ENCODE data around the gene LPP. TPM values are rescaled to one million over a fixed set of nuclear protein-coding genes. Genes with fewer than 3 reads are reported as not detected.
A peak's percentile ranks its signal among the peaks of the same experiment; 100 is the strongest.

Gene LPP
- total RNA-seq, 4 donors from 2014 or later, result 207 to 592 (median 406) TPM

- WGBS, 2 donors (ENCODE audit: low coverage in 1 of 2), result 43% methylated on average over 3 of the region's 3 CpGs; no CpG with 5 or more reads in 1 of the 2 donors
- Histone ChIP-seq H3K4me1 (peaks cover 15 to 69% (median 35%) of the 10 kb centered on the region in 4 donors), H3K9me3 (no peaks in the 10 kb centered on the region), H3K4me3 (no peak overlapping the region), H3K27ac (peak overlapping the region; percentile 58 to 79 (median 70)), H3K36me3 (no peaks in the 10 kb centered on the region), H3K27me3 (no peaks in the 10 kb centered on the region)
- DNase-seq, result no peak
- in situ Hi-C loops (cut with MboI; ENCODE audit: low pct_ligation_motif_present in 1 of 4, low pct_unique_long_range_greater_than_20kb in 1 of 4, low sequenced_read_pairs in 3 of 4) (loop anchor here in 3 of 4 donors (25.0 kb wide), 1 partner anchor 549 kb away; the partner anchor contains the start of gene BCL6 (in 3 of the 3)), intact Hi-C loops (cut with DNase I; ENCODE audit: low total_unique reads) (no loop called here)
- TF ChIP-seq POLR2A (IDR thresholded peaks at IDR 0.05) (no peak), POLR2AphosphoS5 (IDR thresholded peaks at IDR 0.05) (peak; percentile 54 to 68 (median 55))
Measured at GRCh38 chr3:188286087-188286513, 132.1 kb downstream of the LPP start.

- 86% methylated on average over 3 to 4 of the region's 4 CpGs for WGBS, 2 donors (ENCODE audit: low coverage in 1 of 2)
- no peak for DNase-seq
- Histone ChIP-seq H3K9me3 (no peaks in the 10 kb centered on the region), H3K27ac (peak overlapping the region; percentile 58 to 79 (median 70)), H3K4me1 (peaks cover 12 to 71% (median 28%) of the 10 kb centered on the region in 4 donors), H3K27me3 (no peaks in the 10 kb centered on the region), H3K36me3 (no peaks in the 10 kb centered on the region), H3K4me3 (no peak overlapping the region)
- no peak for TF ChIP-seq POLR2A (IDR thresholded peaks at IDR 0.05)
- TF ChIP-seq CTCF (IDR thresholded peaks at IDR 0.05), result no peak
- intact Hi-C loops (cut with DNase I; ENCODE audit: low total_unique reads), result no loop called here
- in situ Hi-C loops (cut with MboI; ENCODE audit: low pct_ligation_motif_present in 1 of 4, low pct_unique_long_range_greater_than_20kb in 1 of 4, low sequenced_read_pairs in 3 of 4), result loop anchor here in 3 of 4 donors (25.0 kb wide), 1 partner anchor 550 kb away; the partner anchor contains the start of gene BCL6 (in 3 of the 3)
Measured at GRCh38 chr3:188287339-188287738, 133.4 kb downstream of the LPP start.

GRCh38 chr3:188287762-188288505 lies 134.0 kb downstream of the LPP start:
- in situ Hi-C loops (cut with MboI; ENCODE audit: low pct_ligation_motif_present in 1 of 4, low pct_unique_long_range_greater_than_20kb in 1 of 4, low sequenced_read_pairs in 3 of 4), result loop anchor here in 3 of 4 donors (25.0 kb wide), 1 partner anchor 551 kb away; the partner anchor contains the start of gene BCL6 (in 3 of the 3)
- H3K27ac ChIP-seq, result peak overlapping the region; percentile 58 to 79 (median 70)

GRCh38 chr3:188292251-188292650 lies 138.3 kb downstream of the LPP start:
- TF ChIP-seq POLR2A (IDR thresholded peaks at IDR 0.05), result no peak
- no peak for TF ChIP-seq POLR2AphosphoS5 (IDR thresholded peaks at IDR 0.05)
- no peak for TF ChIP-seq CTCF (IDR thresholded peaks at IDR 0.05)
- TF ChIP-seq EP300 (IDR thresholded peaks at IDR 0.05; ENCODE audit: low read depth), result no peak
- in situ Hi-C loops (cut with MboI; ENCODE audit: low pct_ligation_motif_present in 1 of 4, low pct_unique_long_range_greater_than_20kb in 1 of 4, low sequenced_read_pairs in 3 of 4), result loop anchor here in 3 of 4 donors (25.0 kb wide), 1 partner anchor 555 kb away; the partner anchor contains the start of gene BCL6 (in 3 of the 3)
- H3K27me3 ChIP-seq, result no peaks in the 10 kb centered on the region
- WGBS, 2 donors (ENCODE audit: low coverage in 1 of 2), result 86% methylated on average over 1 of the region's 1 CpG; no CpG with 5 or more reads in 1 of the 2 donors
- H3K27ac ChIP-seq, result peak overlapping the region; percentile 75 to 81 (median 79)
- H3K36me3 ChIP-seq, result no peaks in the 10 kb centered on the region
- peaks cover 10 to 63% (median 32%) of the 10 kb centered on the region in 4 donors for H3K4me1 ChIP-seq
- no peak for DNase-seq
- no peak overlapping the region for H3K4me3 ChIP-seq
- no peaks in the 10 kb centered on the region for H3K9me3 ChIP-seq
- intact Hi-C loops (cut with DNase I; ENCODE audit: low total_unique reads), result no loop called here

More at GRCh38 chr3:188287762-188288505, 134.0 kb downstream of the LPP start:
- 58 to 70% methylated on average over 6 of the region's 6 CpGs for WGBS, 2 donors (ENCODE audit: low coverage in 1 of 2)
- DNase-seq, result no peak
- intact Hi-C loops (cut with DNase I; ENCODE audit: low total_unique reads), result no loop called here
- Histone ChIP-seq H3K27me3 (no peaks in the 10 kb centered on the region), H3K36me3 (no peaks in the 10 kb centered on the region), H3K4me1 (peaks cover 6 to 70% (median 22%) of the 10 kb centered on the region in 4 donors), H3K4me3 (no peak overlapping the region), H3K9me3 (no peaks in the 10 kb centered on the region)
- no peak for TF ChIP-seq POLR2A (IDR thresholded peaks at IDR 0.05)
- TF ChIP-seq CTCF (IDR thresholded peaks at IDR 0.05), result no peak
- no peak for TF ChIP-seq POLR2AphosphoS5 (IDR thresholded peaks at IDR 0.05)
- no peak for TF ChIP-seq EP300 (IDR thresholded peaks at IDR 0.05; ENCODE audit: low read depth)
